Parathyroid adenoma (tissue), 2 donors: ENCODE results near the gene DTNA.

ENCODE experiments used
- H2AFZ ChIP-seq: fragments of 300-600 bp; sonication (generic); one replicate; pipeline ENCODE4 v1.7.0; 2017; ENCODE audit warnings: antibody characterized with exemption, mild to moderate bottlenecking
- H3K27ac ChIP-seq: fragments of 300-600 bp; sonication (generic); one replicate; pipeline ENCODE4 v1.7.0; 2017
- H3K27me3 ChIP-seq: fragments of 300-600 bp; sonication (generic); one replicate; pipeline ENCODE4 v1.7.0; 2017; ENCODE audit warnings: low read length; ENCODE audit not compliant: control insufficient read depth, insufficient read depth
- H3K36me3 ChIP-seq: fragments of 300-600 bp; sonication (generic); one replicate; pipeline ENCODE4 v1.7.0; 2017; ENCODE audit warnings: low read length; ENCODE audit not compliant: control insufficient read depth, insufficient read depth
- H3K4me1 ChIP-seq: fragments of 300-600 bp; sonication (generic); one replicate; pipeline ENCODE4 v1.7.0; 2017; ENCODE audit warnings: control low read depth
- H3K4me2 ChIP-seq: fragments of 300-600 bp; sonication (generic); one replicate; pipeline ENCODE4 v1.7.0; 2017; ENCODE audit warnings: low read length
- H3K4me3 ChIP-seq: fragments of 300-600 bp; sonication (generic); one replicate; pipeline ENCODE4 v1.7.0; 2017; ENCODE audit warnings: low read depth, low read length
- H3K79me2 ChIP-seq: fragments of 300-600 bp; sonication (generic); one replicate; pipeline ENCODE4 v1.7.0; 2017; ENCODE audit warnings: control low read depth
- H3K9ac ChIP-seq: fragments of 300-600 bp; sonication (generic); one replicate; pipeline ENCODE4 v1.7.0; 2017; ENCODE audit warnings: mild to moderate bottlenecking
- H3K9me3 ChIP-seq: fragments of 300-600 bp; sonication (generic); one replicate; pipeline ENCODE4 v1.7.0; 2017; ENCODE audit warnings: low read length; ENCODE audit not compliant: control insufficient read depth
- CTCF ChIP-seq: fragments of 300-600 bp; sonication (generic); IDR thresholded peaks from one replicate; pipeline ENCODE4 v1.7.0; 2017; ENCODE audit warnings: antibody characterized with exemption, mild to moderate bottlenecking
- donor health status: primary hyperparathyroidism.

The DTNA gene

GRCh38 chr18:34789768-34790344 is 79.8 kb downstream of the DTNA start:
- no peak for TF ChIP-seq CTCF
- no peak overlapping the region for H2AFZ ChIP-seq
- no peaks in the 10 kb centered on the region for H3K36me3 ChIP-seq
- no peak overlapping the region for H3K4me2 ChIP-seq
- no peaks in the 10 kb centered on the region for H3K27me3 ChIP-seq
- H3K9ac ChIP-seq: no peak overlapping the region
- no peaks in the 10 kb centered on the region for H3K9me3 ChIP-seq
- no peaks in the 10 kb centered on the region for H3K4me1 ChIP-seq
- H3K4me3 ChIP-seq: no peak overlapping the region
- H3K79me2 ChIP-seq: no peaks in the 10 kb centered on the region
- H3K27ac ChIP-seq: no peak overlapping the region

DNA sequence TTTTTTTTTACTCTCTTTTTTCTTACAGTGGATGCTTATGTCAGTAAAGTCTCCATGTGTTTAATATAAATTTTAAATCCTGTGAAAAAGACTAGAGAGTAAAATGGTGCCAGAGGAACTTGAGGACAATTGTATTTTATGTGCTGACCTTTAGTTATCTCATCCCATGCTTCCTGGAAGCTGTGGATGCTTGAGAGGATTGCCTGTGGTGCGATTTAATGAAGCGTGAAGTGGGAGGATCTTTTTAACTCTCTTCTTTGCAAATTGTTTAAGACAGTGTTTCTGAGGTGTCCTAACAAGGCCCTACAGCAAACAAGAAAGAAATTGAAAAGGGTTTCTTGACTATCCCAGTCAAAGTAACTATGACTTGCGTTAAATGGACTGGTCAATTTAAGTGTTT is 84.2 kb downstream of the DTNA start:
- no peak overlapping the region for H3K27ac ChIP-seq

DNA sequence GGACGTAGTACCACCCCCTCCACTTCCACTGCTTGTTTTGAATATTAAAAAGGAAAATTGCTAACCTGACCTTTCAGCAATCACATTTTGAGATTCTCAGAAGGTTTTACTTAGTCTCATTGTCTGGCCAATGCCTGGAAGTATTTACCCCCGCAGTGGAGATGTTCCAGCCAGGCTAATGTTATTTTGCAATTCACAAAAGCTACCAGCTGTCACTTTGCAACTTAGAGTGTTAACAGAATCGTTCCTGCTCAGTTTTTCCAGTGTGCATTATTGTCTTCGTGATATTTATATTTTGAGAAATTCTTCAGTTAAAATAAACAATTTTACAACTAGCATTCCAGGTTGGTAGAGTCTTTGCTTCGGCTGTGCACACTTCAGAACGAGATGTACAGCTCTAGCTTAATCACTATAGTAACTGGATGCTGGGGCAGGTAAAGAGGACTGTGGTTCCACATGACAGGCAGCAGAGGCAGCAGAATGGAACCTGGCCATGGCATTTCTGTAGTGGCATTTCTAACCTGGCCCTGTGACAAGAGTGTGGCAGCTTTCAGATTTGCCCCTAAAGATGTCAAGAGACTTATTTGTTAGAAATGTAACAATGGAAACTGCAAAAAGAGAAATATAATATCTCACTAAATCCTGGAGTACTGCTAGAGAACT is 85.1 kb downstream of the DTNA start:
- H3K4me3 ChIP-seq: no peak overlapping the region
- TF ChIP-seq CTCF: no peak

More for the DNA sequence above, 84.2 kb downstream of the DTNA start:
- no peak for TF ChIP-seq CTCF
- H3K9me3 ChIP-seq: no peaks in the 10 kb centered on the region
- no peaks in the 10 kb centered on the region for H3K36me3 ChIP-seq
- H2AFZ ChIP-seq: no peak overlapping the region
- H3K27me3 ChIP-seq: no peaks in the 10 kb centered on the region
- H3K79me2 ChIP-seq: no peaks in the 10 kb centered on the region
- H3K4me1 ChIP-seq: no peaks in the 10 kb centered on the region
- H3K9ac ChIP-seq: no peak overlapping the region
- H3K4me2 ChIP-seq: no peak overlapping the region
- H3K4me3 ChIP-seq: no peak overlapping the region

GRCh38 chr18:34796035-34796657 is 86.0 kb downstream of the DTNA start:
- no peak overlapping the region for H3K4me2 ChIP-seq
- no peaks in the 10 kb centered on the region for H3K27me3 ChIP-seq
- H3K27ac ChIP-seq: no peak overlapping the region
- no peaks in the 10 kb centered on the region for H3K9me3 ChIP-seq
- no peak overlapping the region for H3K4me3 ChIP-seq
- no peaks in the 10 kb centered on the region for H3K36me3 ChIP-seq
- no peaks in the 10 kb centered on the region for H3K4me1 ChIP-seq
- no peak overlapping the region for H3K9ac ChIP-seq
- no peaks in the 10 kb centered on the region for H3K79me2 ChIP-seq
- no peak for TF ChIP-seq CTCF
- H2AFZ ChIP-seq: no peak overlapping the region

More for the DNA sequence above, 85.1 kb downstream of the DTNA start:
- no peak overlapping the region for H3K27ac ChIP-seq
- no peaks in the 10 kb centered on the region for H3K27me3 ChIP-seq
- no peaks in the 10 kb centered on the region for H3K9me3 ChIP-seq
- no peaks in the 10 kb centered on the region for H3K79me2 ChIP-seq
- no peak overlapping the region for H3K4me2 ChIP-seq
- H3K4me1 ChIP-seq: no peaks in the 10 kb centered on the region
- no peak overlapping the region for H2AFZ ChIP-seq
- H3K36me3 ChIP-seq: no peaks in the 10 kb centered on the region
- no peak overlapping the region for H3K9ac ChIP-seq
